ENCODE results near the gene ITIH3. TPM values are rescaled to one million over a fixed set of nuclear protein-coding genes. Genes with fewer than 3 reads are reported as not detected.

ITIH3 gene
- total and polyA plus RNA-seq, 7 experiments from 2014 or later = not detected

GRCh38 chr3:52843108-52843865 lies 48.7 kb downstream of the ITIH3 start:
- no peaks in the 10 kb centered on the region for H3K27me3 Mint-ChIP-seq
- no peak overlapping the region for H3K4me3 Mint-ChIP-seq
- H3K4me1 Mint-ChIP-seq = peaks cover 6 to 22% (median 15%) of the 10 kb centered on the region in 7 donors
- CTCF ChIA-PET = no interaction called here
- peaks cover 4 to 35% (median 4%) of the 10 kb centered on the region in 5 donors for H3K36me3 Mint-ChIP-seq
- Histone ChIP-seq H3K27me3 (ENCODE audit: control insufficient read depth in 2 of 2, insufficient read depth in 2 of 2, low read length in 2 of 2) (no peaks in the 10 kb centered on the region), H3K4me3 (ENCODE audit: low read length) (no peak overlapping the region), H3K4me1 (ENCODE audit: control insufficient read depth in 2 of 2, insufficient read depth in 2 of 2, low read length in 2 of 2) (peaks cover 12% of the 10 kb centered on the region in 2 donors), H3K9me3 (ENCODE audit: control insufficient read depth in 2 of 3, low read length in 3 of 3) (no peaks in the 10 kb centered on the region), H3K36me3 (ENCODE audit: control insufficient read depth in 2 of 3, insufficient read depth in 3 of 3, low read length in 3 of 3) (peaks cover 0 to 57% (median 5%) of the 10 kb centered on the region in 3 experiments), H3K27ac (ENCODE audit: low read depth, low read length) (no peak overlapping the region)
- H3K9me3 Mint-ChIP-seq = no peaks in the 10 kb centered on the region
- DNase-seq (no peak), ATAC-seq (no peak)
- intact Hi-C loops (cut with micrococcal nuclease) = no loop called here
- H3K27ac Mint-ChIP-seq = no peak overlapping the region
- POLR2A ChIA-PET = no interaction called here

- Histone ChIP-seq H3K27ac (ENCODE audit: low read depth, low read length) (no peak overlapping the region), H3K4me1 (ENCODE audit: control insufficient read depth in 2 of 2, insufficient read depth in 2 of 2, low read length in 2 of 2) (peaks cover 6 to 8% of the 10 kb centered on the region in 2 donors), H3K36me3 (ENCODE audit: control insufficient read depth in 2 of 3, insufficient read depth in 3 of 3, low read length in 3 of 3) (peaks cover 0 to 63% (median 8%) of the 10 kb centered on the region in 3 experiments), H3K27me3 (ENCODE audit: control insufficient read depth in 2 of 2, insufficient read depth in 2 of 2, low read length in 2 of 2) (no peaks in the 10 kb centered on the region), H3K4me3 (ENCODE audit: low read length) (no peak overlapping the region), H3K9me3 (ENCODE audit: control insufficient read depth in 2 of 3, low read length in 3 of 3) (no peaks in the 10 kb centered on the region)
- Mint-ChIP-seq H3K36me3 (peaks cover 4 to 37% (median 4%) of the 10 kb centered on the region in 5 donors), H3K4me1 (peaks cover 6 to 19% (median 9%) of the 10 kb centered on the region in 7 donors), H3K9me3 (no peaks in the 10 kb centered on the region), H3K27me3 (no peaks in the 10 kb centered on the region), H3K27ac (no peak overlapping the region), H3K4me3 (no peak overlapping the region)
- ChIA-PET POLR2A (no interaction called here), CTCF (no interaction called here)
- DNase-seq (no peak), ATAC-seq (no peak)
- intact Hi-C loops (cut with micrococcal nuclease) = loop anchor here in 1 of 2 donors (2.0 kb wide), 1 partner anchor 91 kb away; no protein-coding TSS in a partner anchor
Measured at GRCh38 chr3:52843881-52844280, 49.3 kb downstream of the ITIH3 start.

GRCh38 chr3:52844290-52844975 lies 49.8 kb downstream of the ITIH3 start:
- H3K27ac ChIP-seq (ENCODE audit: low read depth, low read length) = no peak overlapping the region
- POLR2A ChIA-PET = no interaction called here
- Mint-ChIP-seq H3K36me3 (peaks cover 4 to 42% (median 4%) of the 10 kb centered on the region in 5 donors), H3K27ac (peak overlapping the region in 3 of 9 donors; percentile 46 to 86 (median 56)), H3K27me3 (no peaks in the 10 kb centered on the region), H3K4me1 (peaks cover 1 to 16% (median 5%) of the 10 kb centered on the region in 7 donors), H3K4me3 (peak overlapping the region in 1 of 10 donors; percentile 37), H3K9me3 (no peaks in the 10 kb centered on the region)
- peaks cover under 1 to 2% of the 10 kb centered on the region in 2 donors for H3K4me1 ChIP-seq (ENCODE audit: control insufficient read depth in 2 of 2, insufficient read depth in 2 of 2, low read length in 2 of 2)
- no peak for DNase-seq
- H3K36me3 ChIP-seq (ENCODE audit: control insufficient read depth in 2 of 3, insufficient read depth in 3 of 3, low read length in 3 of 3) = peaks cover 0 to 68% (median 8%) of the 10 kb centered on the region in 3 experiments
- intact Hi-C loops (cut with micrococcal nuclease) = loop anchor here in 1 of 2 donors (2.0 kb wide), 1 partner anchor 90 kb away; no protein-coding TSS in a partner anchor
- no peaks in the 10 kb centered on the region for H3K9me3 ChIP-seq (ENCODE audit: control insufficient read depth in 2 of 3, low read length in 3 of 3)
- no peaks in the 10 kb centered on the region for H3K27me3 ChIP-seq (ENCODE audit: control insufficient read depth in 2 of 2, insufficient read depth in 2 of 2, low read length in 2 of 2)
- no peak overlapping the region for H3K4me3 ChIP-seq (ENCODE audit: low read length)
- ATAC-seq = peak; percentile 29
- CTCF ChIA-PET = no interaction called here

GRCh38 chr3:52845157-52845556 lies 50.6 kb downstream of the ITIH3 start:
- Mint-ChIP-seq H3K4me3 (no peak overlapping the region), H3K9me3 (no peaks in the 10 kb centered on the region), H3K27me3 (no peaks in the 10 kb centered on the region), H3K27ac (peak overlapping the region in 1 of 9 donors; percentile 86), H3K4me1 (peaks cover 0 to 10% (median 0%) of the 10 kb centered on the region in 7 donors), H3K36me3 (peaks cover 2 to 42% (median 4%) of the 10 kb centered on the region in 5 donors)
- Histone ChIP-seq H3K4me3 (ENCODE audit: low read length) (no peak overlapping the region), H3K27ac (ENCODE audit: low read depth, low read length) (no peak overlapping the region), H3K4me1 (ENCODE audit: control insufficient read depth in 2 of 2, insufficient read depth in 2 of 2, low read length in 2 of 2) (no peaks in the 10 kb centered on the region), H3K36me3 (ENCODE audit: control insufficient read depth in 2 of 3, insufficient read depth in 3 of 3, low read length in 3 of 3) (peaks cover 0 to 72% (median 8%) of the 10 kb centered on the region in 3 experiments), H3K27me3 (ENCODE audit: control insufficient read depth in 2 of 2, insufficient read depth in 2 of 2, low read length in 2 of 2) (no peaks in the 10 kb centered on the region), H3K9me3 (ENCODE audit: control insufficient read depth in 2 of 3, low read length in 3 of 3) (no peaks in the 10 kb centered on the region)
- ATAC-seq = no peak
- intact Hi-C loops (cut with micrococcal nuclease) = loop anchor here in 1 of 2 donors (1.0 to 2.0 kb wide), 2 partner anchors 90 to 227 kb away; no protein-coding TSS in a partner anchor
- DNase-seq = no peak
- POLR2A ChIA-PET = no interaction called here
- CTCF ChIA-PET = no interaction called here

- no peak overlapping the region for H3K4me3 ChIP-seq (ENCODE audit: low read length)
- intact Hi-C loops (cut with micrococcal nuclease) = loop anchor here in 1 of 2 donors (1.0 to 2.0 kb wide), 2 partner anchors 89 to 226 kb away; no protein-coding TSS in a partner anchor
- Mint-ChIP-seq H3K27ac (no peak overlapping the region), H3K27me3 (no peaks in the 10 kb centered on the region), H3K9me3 (no peaks in the 10 kb centered on the region), H3K4me1 (peaks cover 0 to 10% (median 0%) of the 10 kb centered on the region in 7 donors), H3K36me3 (peaks cover 0 to 37% (median 4%) of the 10 kb centered on the region in 5 donors), H3K4me3 (no peak overlapping the region)
- ATAC-seq = peak; percentile 49
- DNase-seq = peak in 3 of 9 donors; percentile 7 to 24 (median 14)
- ChIA-PET POLR2A (no interaction called here), CTCF (no interaction called here)
- no peaks in the 10 kb centered on the region for H3K9me3 ChIP-seq (ENCODE audit: control insufficient read depth in 2 of 3, low read length in 3 of 3)
- H3K27ac ChIP-seq (ENCODE audit: low read depth, low read length) = no peak overlapping the region
- H3K36me3 ChIP-seq (ENCODE audit: control insufficient read depth in 2 of 3, insufficient read depth in 3 of 3, low read length in 3 of 3) = peaks cover 0 to 71% (median 8%) of the 10 kb centered on the region in 3 experiments
- H3K4me1 ChIP-seq (ENCODE audit: control insufficient read depth in 2 of 2, insufficient read depth in 2 of 2, low read length in 2 of 2) = no peaks in the 10 kb centered on the region
- no peaks in the 10 kb centered on the region for H3K27me3 ChIP-seq (ENCODE audit: control insufficient read depth in 2 of 2, insufficient read depth in 2 of 2, low read length in 2 of 2)
Measured at GRCh38 chr3:52845691-52846431, 51.3 kb downstream of the ITIH3 start.

GRCh38 chr3:52846432-52846965 lies 51.9 kb downstream of the ITIH3 start:
- H3K4me1 Mint-ChIP-seq = peaks cover 0 to 9% (median 0%) of the 10 kb centered on the region in 7 donors
- no peaks in the 10 kb centered on the region for H3K9me3 Mint-ChIP-seq
- ChIA-PET POLR2A (no interaction called here), CTCF (no interaction called here)
- DNase-seq (no peak), ATAC-seq (no peak)
- Histone ChIP-seq H3K27ac (ENCODE audit: low read depth, low read length) (no peak overlapping the region), H3K27me3 (ENCODE audit: control insufficient read depth in 2 of 2, insufficient read depth in 2 of 2, low read length in 2 of 2) (no peaks in the 10 kb centered on the region), H3K9me3 (ENCODE audit: control insufficient read depth in 2 of 3, low read length in 3 of 3) (no peaks in the 10 kb centered on the region), H3K4me1 (ENCODE audit: control insufficient read depth in 2 of 2, insufficient read depth in 2 of 2, low read length in 2 of 2) (no peaks in the 10 kb centered on the region), H3K4me3 (ENCODE audit: low read length) (no peak overlapping the region), H3K36me3 (ENCODE audit: control insufficient read depth in 2 of 3, insufficient read depth in 3 of 3, low read length in 3 of 3) (peaks cover 0 to 68% (median 8%) of the 10 kb centered on the region in 3 experiments)
- intact Hi-C loops (cut with micrococcal nuclease) = no loop called here
- H3K36me3 Mint-ChIP-seq = peaks cover 0 to 32% (median 2%) of the 10 kb centered on the region in 5 donors
- H3K27ac Mint-ChIP-seq = peak overlapping the region in 2 of 9 donors; percentile 21 to 75
- no peaks in the 10 kb centered on the region for H3K27me3 Mint-ChIP-seq
- H3K4me3 Mint-ChIP-seq = no peak overlapping the region
